Neural progenitor cell (in vitro differentiated cells): ENCODE results near the gene RAB23. TPM values are rescaled to one million over a fixed set of nuclear protein-coding genes. Genes with fewer than 3 reads are reported as not detected.

Experiments
- DNase-seq: peaks from one replicate; pipeline ENCODE4 v3.0.0-alpha.2; 2016; ENCODE audit warnings: low spot score
- H2AFZ ChIP-seq: fragments of 200-600 bp; sonication (generic); replicated peaks from 2 replicates; pipeline ENCODE4 v1.6.1; 2016; ENCODE audit warnings: antibody characterized with exemption
- H3F3A ChIP-seq: fragments of 200-600 bp; sonication (generic); 2 replicates; pipeline ENCODE4 v1.6.1; 2016; ENCODE audit warnings: antibody characterized with exemption, low read depth
- H3K27ac ChIP-seq: fragments of 200-600 bp; sonication (generic); 2 replicates; pipeline ENCODE4 v1.5.1; 2016; ENCODE audit warnings: mild to moderate bottlenecking
- H3K27me3 ChIP-seq: fragments of 200-600 bp; sonication (generic); 2 replicates; pipeline ENCODE4 v1.6.1; 2016; ENCODE audit warnings: mild to moderate bottlenecking, moderate library complexity
- H3K36me3 ChIP-seq: fragments of 200-600 bp; sonication (generic); 2 replicates; pipeline ENCODE4 v1.5.1; 2016
- H3K4me1 ChIP-seq: fragments of 200-600 bp; sonication (generic); 2 replicates; pipeline ENCODE4 v1.6.1; 2016; ENCODE audit warnings: mixed run types
- H3K4me2 ChIP-seq: fragments of 200-600 bp; sonication (generic); 2 replicates; pipeline ENCODE4 v1.6.1; 2016
- H3K4me3 ChIP-seq: fragments of 200-600 bp; sonication (generic); 2 replicates; pipeline ENCODE4 v1.5.1; 2016
- H3K79me2 ChIP-seq: fragments of 200-600 bp; sonication (generic); 2 replicates; pipeline ENCODE4 v1.6.1; 2016; ENCODE audit warnings: low read depth
- H3K9ac ChIP-seq: fragments of 200-600 bp; sonication (generic); 2 replicates; pipeline ENCODE4 v1.6.1; 2016
- H3K9me3 ChIP-seq: fragments of 200-600 bp; sonication (generic); 2 replicates; pipeline ENCODE4 v1.5.1; 2016; ENCODE audit warnings: low read depth
- H4K20me1 ChIP-seq: fragments of 200-600 bp; sonication (generic); 2 replicates; pipeline ENCODE4 v1.6.1; 2016; ENCODE audit warnings: low read depth
- H3K27ac Mint-ChIP-seq: 3 replicates; pipeline ENCODE4 v1.8.0; 2021; ENCODE audit warnings: mixed read lengths
- H3K27me3 Mint-ChIP-seq: 2 replicates; pipeline ENCODE4 v1.8.0; 2022; ENCODE audit warnings: low read depth, mild to moderate bottlenecking, inconsistent platforms, moderate library complexity, mixed read lengths; ENCODE audit not compliant: insufficient read depth
- H3K36me3 Mint-ChIP-seq: 3 replicates; pipeline ENCODE4 v1.8.0; 2021; ENCODE audit warnings: mixed read lengths
- H3K4me1 Mint-ChIP-seq: 3 replicates; pipeline ENCODE4 v1.8.0; 2021; ENCODE audit warnings: mixed read lengths
- H3K4me3 Mint-ChIP-seq: 3 replicates; pipeline ENCODE4 v1.8.0; 2021; ENCODE audit warnings: mild to moderate bottlenecking, moderate library complexity, mixed read lengths
- H3K9me3 Mint-ChIP-seq: 3 replicates; pipeline ENCODE4 v1.8.0; 2020; ENCODE audit warnings: mixed read lengths
- EZH2 ChIP-seq: fragments of 200-600 bp; sonication (generic); IDR thresholded peaks from 2 replicates; pipeline ENCODE4 v1.6.1; 2017; ENCODE audit warnings: antibody characterized with exemption, mild to moderate bottlenecking, moderate library complexity
- EZH2phosphoT487 ChIP-seq: fragments of 200-600 bp; sonication (generic); IDR thresholded peaks from 2 replicates; pipeline ENCODE4 v1.6.1; 2017; ENCODE audit warnings: antibody characterized with exemption
- total RNA-seq: library from RNA; depleted of rRNA; stranded (reverse); fragments of >200 nt; gene quantifications from 2 replicates; pipeline ENCODE4 v1.2.3, GENCODE V29; 2015; ENCODE audit warnings: low replicate concordance
- TF ChIP-seq, protein P1 (sequence below): fragments of 200-600 bp; sonication (generic); IDR thresholded peaks from 2 replicates; pipeline ENCODE4 v1.5.1; 2017; ENCODE audit warnings: antibody characterized with exemption, mild to moderate bottlenecking

Gene RAB23
- total RNA-seq, 1 donor from 2014 or later: 43.7 TPM

- no peaks in the 10 kb centered on the region for H3K4me1 Mint-ChIP-seq
- H3K36me3 Mint-ChIP-seq: peaks cover 43% of the 10 kb centered on the region
- no peak for DNase-seq
- Histone ChIP-seq H3K36me3 (peaks cover 7% of the 10 kb centered on the region), H3K9me3 (peaks cover 4% of the 10 kb centered on the region), H4K20me1 (no peaks in the 10 kb centered on the region), H3K27me3 (no peaks in the 10 kb centered on the region), H3K79me2 (no peaks in the 10 kb centered on the region), H3K4me2 (no peak overlapping the region), H2AFZ (no peak overlapping the region), H3K4me1 (no peaks in the 10 kb centered on the region), H3K9ac (no peak overlapping the region), H3K4me3 (no peak overlapping the region), H3K27ac (no peak overlapping the region), H3F3A (peaks cover 11% of the 10 kb centered on the region)
- peaks cover 5% of the 10 kb centered on the region for H3K27me3 Mint-ChIP-seq
- no peak overlapping the region for H3K27ac Mint-ChIP-seq
- no peak for TF ChIP-seq EZH2
- TF ChIP-seq, protein P1, sequence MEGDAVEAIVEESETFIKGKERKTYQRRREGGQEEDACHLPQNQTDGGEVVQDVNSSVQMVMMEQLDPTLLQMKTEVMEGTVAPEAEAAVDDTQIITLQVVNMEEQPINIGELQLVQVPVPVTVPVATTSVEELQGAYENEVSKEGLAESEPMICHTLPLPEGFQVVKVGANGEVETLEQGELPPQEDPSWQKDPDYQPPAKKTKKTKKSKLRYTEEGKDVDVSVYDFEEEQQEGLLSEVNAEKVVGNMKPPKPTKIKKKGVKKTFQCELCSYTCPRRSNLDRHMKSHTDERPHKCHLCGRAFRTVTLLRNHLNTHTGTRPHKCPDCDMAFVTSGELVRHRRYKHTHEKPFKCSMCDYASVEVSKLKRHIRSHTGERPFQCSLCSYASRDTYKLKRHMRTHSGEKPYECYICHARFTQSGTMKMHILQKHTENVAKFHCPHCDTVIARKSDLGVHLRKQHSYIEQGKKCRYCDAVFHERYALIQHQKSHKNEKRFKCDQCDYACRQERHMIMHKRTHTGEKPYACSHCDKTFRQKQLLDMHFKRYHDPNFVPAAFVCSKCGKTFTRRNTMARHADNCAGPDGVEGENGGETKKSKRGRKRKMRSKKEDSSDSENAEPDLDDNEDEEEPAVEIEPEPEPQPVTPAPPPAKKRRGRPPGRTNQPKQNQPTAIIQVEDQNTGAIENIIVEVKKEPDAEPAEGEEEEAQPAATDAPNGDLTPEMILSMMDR: no peak
- no peak for TF ChIP-seq EZH2phosphoT487
- H3K9me3 Mint-ChIP-seq: peaks cover 20% of the 10 kb centered on the region
- no peak overlapping the region for H3K4me3 Mint-ChIP-seq
Measured at GRCh38 chr6:57165080-57165479, 57.0 kb downstream of the RAB23 start.

DNA sequence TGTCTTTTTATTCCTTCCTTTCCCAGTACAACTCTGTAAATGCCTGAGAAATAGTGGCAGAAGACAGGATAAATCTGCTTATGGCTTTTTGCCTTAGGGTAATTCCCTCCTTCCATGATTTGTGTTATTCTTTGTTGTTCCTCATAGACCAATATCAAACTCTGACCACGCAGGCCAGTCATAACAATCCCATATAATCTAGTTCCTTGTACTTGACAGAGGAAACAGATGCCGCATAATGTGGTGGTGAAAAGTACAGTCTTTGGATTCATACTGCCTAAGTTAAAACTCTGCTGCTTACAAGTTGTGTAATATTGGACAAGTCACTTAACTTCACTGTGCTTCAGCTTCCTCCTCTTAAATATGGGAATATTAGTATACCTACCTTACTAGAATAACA is 58.2 kb downstream of the RAB23 start:
- DNase-seq: no peak
- Mint-ChIP-seq H3K27ac (no peak overlapping the region), H3K36me3 (peaks cover 43% of the 10 kb centered on the region), H3K4me1 (no peaks in the 10 kb centered on the region), H3K9me3 (peaks cover 20% of the 10 kb centered on the region), H3K27me3 (peaks cover 2% of the 10 kb centered on the region), H3K4me3 (no peak overlapping the region)
- Histone ChIP-seq H3K9me3 (peaks cover 4% of the 10 kb centered on the region), H3K36me3 (peaks cover 4% of the 10 kb centered on the region), H3K4me2 (no peak overlapping the region), H3K79me2 (no peaks in the 10 kb centered on the region), H3K4me3 (no peak overlapping the region), H2AFZ (no peak overlapping the region), H3F3A (peaks cover under 1% of the 10 kb centered on the region), H3K27me3 (no peaks in the 10 kb centered on the region), H4K20me1 (no peaks in the 10 kb centered on the region), H3K27ac (no peak overlapping the region), H3K9ac (no peak overlapping the region), H3K4me1 (no peaks in the 10 kb centered on the region)
- TF ChIP-seq, protein P1: no peak
- no peak for TF ChIP-seq EZH2phosphoT487
- no peak for TF ChIP-seq EZH2

GRCh38 chr6:57162516-57162915 is 59.6 kb downstream of the RAB23 start:
- DNase-seq: no peak
- Mint-ChIP-seq H3K4me1 (no peaks in the 10 kb centered on the region), H3K27me3 (peaks cover 2% of the 10 kb centered on the region), H3K9me3 (peaks cover 20% of the 10 kb centered on the region), H3K27ac (no peak overlapping the region), H3K4me3 (no peak overlapping the region), H3K36me3 (peaks cover 41% of the 10 kb centered on the region)
- no peak overlapping the region for H3K4me2 ChIP-seq
- H2AFZ ChIP-seq: no peak overlapping the region
- no peaks in the 10 kb centered on the region for H3K79me2 ChIP-seq
- no peaks in the 10 kb centered on the region for H3K4me1 ChIP-seq
- TF ChIP-seq EZH2phosphoT487: no peak
- TF ChIP-seq EZH2: no peak
- TF ChIP-seq, protein P1: no peak
- H3K4me3 ChIP-seq: no peak overlapping the region
- no peaks in the 10 kb centered on the region for H4K20me1 ChIP-seq
- no peak overlapping the region for H3K9ac ChIP-seq
- no peaks in the 10 kb centered on the region for H3K36me3 ChIP-seq
- no peaks in the 10 kb centered on the region for H3K27me3 ChIP-seq
- peaks cover 4% of the 10 kb centered on the region for H3K9me3 ChIP-seq
- H3F3A ChIP-seq: no peaks in the 10 kb centered on the region
- H3K27ac ChIP-seq: no peak overlapping the region
